Uterus (tissue), 2 donors: Measurements from ENCODE around the gene RAB10.

Source experiments
- POLR2A ChIP-seq, 2 donors: fragments of 450-650 bp; IDR thresholded peaks; one replicate each; pipeline ENCODE4 v1.6.1; 2016; ENCODE audit warnings: antibody characterized with exemption in 2 of 2, mild to moderate bottlenecking in 1 of 2, moderate library complexity in 1 of 2
- TF ChIP-seq, protein P1 (sequence below), 4 experiments: fragments of 200-600 bp in 2 of 4; fragments of 450-650 bp in 2 of 4; sonication (generic) in 2 of 4; IDR thresholded peaks; one replicate each; pipeline ENCODE4 v1.5.1; 2016 to 2019; ENCODE audit warnings: antibody characterized with exemption in 4 of 4, mild to moderate bottlenecking in 2 of 4, moderate library complexity in 1 of 4

DNA sequence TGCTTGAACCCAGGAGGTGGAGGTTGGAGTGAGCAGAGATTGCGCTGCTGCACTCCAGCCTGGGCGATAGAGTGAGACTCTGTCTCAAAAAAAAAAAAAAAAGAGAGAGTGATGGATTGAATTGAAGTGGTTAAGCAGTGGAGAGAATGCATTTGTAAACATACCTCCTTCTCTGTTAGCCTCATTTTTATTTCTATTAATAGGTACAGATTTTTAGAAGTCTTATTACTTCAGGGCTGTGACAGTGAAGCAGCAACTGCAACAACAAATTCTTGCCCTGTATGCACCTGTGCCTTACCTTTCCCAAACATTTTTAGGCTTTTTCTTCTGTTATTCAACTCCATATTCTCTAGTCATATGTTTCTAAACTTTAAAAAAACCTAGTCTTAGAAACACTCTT, 55.5 kb downstream of the RAB10 start:
- no peak for TF ChIP-seq POLR2A (IDR thresholded peaks at IDR 0.05)
- TF ChIP-seq, protein P1, sequence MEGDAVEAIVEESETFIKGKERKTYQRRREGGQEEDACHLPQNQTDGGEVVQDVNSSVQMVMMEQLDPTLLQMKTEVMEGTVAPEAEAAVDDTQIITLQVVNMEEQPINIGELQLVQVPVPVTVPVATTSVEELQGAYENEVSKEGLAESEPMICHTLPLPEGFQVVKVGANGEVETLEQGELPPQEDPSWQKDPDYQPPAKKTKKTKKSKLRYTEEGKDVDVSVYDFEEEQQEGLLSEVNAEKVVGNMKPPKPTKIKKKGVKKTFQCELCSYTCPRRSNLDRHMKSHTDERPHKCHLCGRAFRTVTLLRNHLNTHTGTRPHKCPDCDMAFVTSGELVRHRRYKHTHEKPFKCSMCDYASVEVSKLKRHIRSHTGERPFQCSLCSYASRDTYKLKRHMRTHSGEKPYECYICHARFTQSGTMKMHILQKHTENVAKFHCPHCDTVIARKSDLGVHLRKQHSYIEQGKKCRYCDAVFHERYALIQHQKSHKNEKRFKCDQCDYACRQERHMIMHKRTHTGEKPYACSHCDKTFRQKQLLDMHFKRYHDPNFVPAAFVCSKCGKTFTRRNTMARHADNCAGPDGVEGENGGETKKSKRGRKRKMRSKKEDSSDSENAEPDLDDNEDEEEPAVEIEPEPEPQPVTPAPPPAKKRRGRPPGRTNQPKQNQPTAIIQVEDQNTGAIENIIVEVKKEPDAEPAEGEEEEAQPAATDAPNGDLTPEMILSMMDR (IDR thresholded peaks at IDR 0.05), result no peak
